PFSK-1 (cell line): ENCODE measurements around the gene ADGRL4.

Source experiments
- POLR2AphosphoS5 ChIP-seq: IDR thresholded peaks from 2 replicates; pipeline ENCODE4 v1.6.1; 2012; ENCODE audit warnings: low read depth, mild to moderate bottlenecking, control low read depth, low read length, moderate library complexity
- TAF1 ChIP-seq: IDR thresholded peaks from 2 replicates; pipeline ENCODE4 v1.6.1; 2012; ENCODE audit warnings: low read length, control low read depth, borderline replicate concordance; ENCODE audit not compliant: insufficient read depth

- TF ChIP-seq POLR2AphosphoS5 (no peak), TAF1 (no peak)
These were observed 126.3 kb downstream of the ADGRL4 start for GRCh38 chr1:78880223-78880622.
